ENCODE data around the gene EYA4. TPM values are rescaled to one million over a fixed set of nuclear protein-coding genes. Genes with fewer than 3 reads are reported as not detected.

EYA4 gene
- total and polyA plus RNA-seq, 7 donors = 0.01 to 8.6 (median 0.82) TPM; not detected in 2

- DNase-seq = no peak
- intact Hi-C loops (cut with DNase I) = no loop called here
- H3K27ac ChIP-seq = no peak overlapping the region
- H3K4me3 ChIP-seq = no peak overlapping the region
- no peaks in the 10 kb centered on the region for H3K36me3 ChIP-seq
- H3K27me3 ChIP-seq = no peaks in the 10 kb centered on the region
- no peak for TF ChIP-seq EP300 (IDR thresholded peaks at IDR 0.05)
- TF ChIP-seq POLR2A (IDR thresholded peaks at IDR 0.05) = no peak
- TF ChIP-seq POLR2AphosphoS5 (IDR thresholded peaks at IDR 0.05) = no peak
- TF ChIP-seq, protein P1, sequence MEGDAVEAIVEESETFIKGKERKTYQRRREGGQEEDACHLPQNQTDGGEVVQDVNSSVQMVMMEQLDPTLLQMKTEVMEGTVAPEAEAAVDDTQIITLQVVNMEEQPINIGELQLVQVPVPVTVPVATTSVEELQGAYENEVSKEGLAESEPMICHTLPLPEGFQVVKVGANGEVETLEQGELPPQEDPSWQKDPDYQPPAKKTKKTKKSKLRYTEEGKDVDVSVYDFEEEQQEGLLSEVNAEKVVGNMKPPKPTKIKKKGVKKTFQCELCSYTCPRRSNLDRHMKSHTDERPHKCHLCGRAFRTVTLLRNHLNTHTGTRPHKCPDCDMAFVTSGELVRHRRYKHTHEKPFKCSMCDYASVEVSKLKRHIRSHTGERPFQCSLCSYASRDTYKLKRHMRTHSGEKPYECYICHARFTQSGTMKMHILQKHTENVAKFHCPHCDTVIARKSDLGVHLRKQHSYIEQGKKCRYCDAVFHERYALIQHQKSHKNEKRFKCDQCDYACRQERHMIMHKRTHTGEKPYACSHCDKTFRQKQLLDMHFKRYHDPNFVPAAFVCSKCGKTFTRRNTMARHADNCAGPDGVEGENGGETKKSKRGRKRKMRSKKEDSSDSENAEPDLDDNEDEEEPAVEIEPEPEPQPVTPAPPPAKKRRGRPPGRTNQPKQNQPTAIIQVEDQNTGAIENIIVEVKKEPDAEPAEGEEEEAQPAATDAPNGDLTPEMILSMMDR (IDR thresholded peaks at IDR 0.05) = no peak
- 61 to 81% methylated on average over 2 of the region's 2 CpGs for whole genome bisulfite sequencing, 2 donors
- no peaks in the 10 kb centered on the region for H3K9me3 ChIP-seq
- H3K4me1 ChIP-seq = no peaks in the 10 kb centered on the region
Measured at GRCh38 chr6:133418108-133418507, 177.0 kb downstream of the EYA4 start.

GRCh38 chr6:133423242-133423641 lies 182.1 kb downstream of the EYA4 start:
- Histone ChIP-seq H3K27me3 (no peaks in the 10 kb centered on the region), H3K9me3 (no peaks in the 10 kb centered on the region), H3K4me3 (no peak overlapping the region), H3K27ac (no peak overlapping the region), H3K36me3 (no peaks in the 10 kb centered on the region), H3K4me1 (no peaks in the 10 kb centered on the region)
- TF ChIP-seq, protein P1 (IDR thresholded peaks at IDR 0.05) = no peak
- no peak for TF ChIP-seq EP300 (IDR thresholded peaks at IDR 0.05)
- no peak for TF ChIP-seq POLR2AphosphoS5 (IDR thresholded peaks at IDR 0.05)
- no peak for TF ChIP-seq POLR2A (IDR thresholded peaks at IDR 0.05)
- 14 to 81% methylated on average over 2 of the region's 2 CpGs for WGBS, 2 donors
- intact Hi-C loops (cut with DNase I) = no loop called here
- DNase-seq = no peak

DNA sequence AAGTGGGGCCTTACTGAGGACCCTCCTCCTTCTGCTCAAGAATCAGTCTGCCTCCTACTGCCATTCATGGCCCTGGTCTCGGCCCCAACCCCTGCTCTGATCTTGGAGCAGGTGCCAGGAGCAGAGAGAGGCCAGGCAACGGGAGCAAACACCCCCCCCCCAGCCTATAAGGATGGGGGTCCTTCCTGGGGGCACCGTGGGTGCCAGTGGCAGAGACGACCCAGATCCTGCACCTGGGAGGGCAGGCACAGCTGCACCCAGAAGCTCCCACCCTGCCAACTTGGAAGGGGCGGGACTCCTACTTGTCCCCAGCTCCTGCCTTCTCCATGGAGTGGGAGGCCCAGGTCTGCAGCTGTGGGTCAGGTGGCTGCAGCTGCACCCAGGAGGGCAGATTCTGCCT lies 183.2 kb downstream of the EYA4 start:
- WGBS, 2 donors = 85 to 87% methylated on average over 5 of the region's 5 CpGs
- no peaks in the 10 kb centered on the region for H3K27me3 ChIP-seq
- H3K9me3 ChIP-seq = no peaks in the 10 kb centered on the region
- no peak overlapping the region for H3K27ac ChIP-seq
- no peaks in the 10 kb centered on the region for H3K4me1 ChIP-seq
- TF ChIP-seq, protein P1 (IDR thresholded peaks at IDR 0.05) = no peak
- TF ChIP-seq POLR2AphosphoS5 (IDR thresholded peaks at IDR 0.05) (no peak), EP300 (IDR thresholded peaks at IDR 0.05) (no peak), POLR2A (IDR thresholded peaks at IDR 0.05) (no peak)
- H3K36me3 ChIP-seq = no peaks in the 10 kb centered on the region
- intact Hi-C loops (cut with DNase I) = no loop called here
- no peak for DNase-seq
- H3K4me3 ChIP-seq = no peak overlapping the region

DNA sequence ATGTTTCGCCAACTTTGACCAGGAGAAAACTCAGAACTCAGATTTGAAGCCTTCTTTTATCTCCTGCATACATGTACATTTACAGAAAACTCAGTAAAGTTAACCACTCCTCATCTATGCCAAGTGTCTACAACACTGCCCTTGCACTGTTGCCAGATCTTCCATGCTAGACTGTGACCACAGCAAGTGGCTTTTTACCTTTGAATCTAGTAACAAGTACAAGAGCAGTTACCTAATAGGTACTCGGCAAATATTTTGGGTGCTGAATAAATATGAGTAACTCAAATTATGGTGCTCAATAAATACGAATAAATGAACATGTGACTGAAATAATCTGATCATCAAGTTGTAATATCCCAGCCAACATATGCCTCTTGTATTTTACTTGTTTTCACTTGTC lies 184.9 kb downstream of the EYA4 start:
- Histone ChIP-seq H3K27me3 (no peaks in the 10 kb centered on the region), H3K36me3 (no peaks in the 10 kb centered on the region), H3K9me3 (no peaks in the 10 kb centered on the region), H3K4me1 (no peaks in the 10 kb centered on the region), H3K27ac (no peak overlapping the region), H3K4me3 (no peak overlapping the region)
- intact Hi-C loops (cut with DNase I) = no loop called here
- no peak for DNase-seq
- TF ChIP-seq POLR2AphosphoS5 (IDR thresholded peaks at IDR 0.05) = no peak
- TF ChIP-seq EP300 (IDR thresholded peaks at IDR 0.05) = no peak
- TF ChIP-seq, protein P1 (IDR thresholded peaks at IDR 0.05) = no peak
- WGBS, 2 donors = 83 to 92% methylated on average over 3 of the region's 3 CpGs

- no peak for DNase-seq
- no peak overlapping the region for H3K4me3 ChIP-seq
- intact Hi-C loops (cut with DNase I) = no loop called here
- H3K36me3 ChIP-seq = no peaks in the 10 kb centered on the region
- 95% methylated on average over 3 of the region's 3 CpGs for WGBS, 2 donors
- no peaks in the 10 kb centered on the region for H3K4me1 ChIP-seq
- no peaks in the 10 kb centered on the region for H3K27me3 ChIP-seq
- TF ChIP-seq POLR2AphosphoS5 (IDR thresholded peaks at IDR 0.05) (no peak), POLR2A (IDR thresholded peaks at IDR 0.05) (no peak), EP300 (IDR thresholded peaks at IDR 0.05) (no peak)
- TF ChIP-seq, protein P1 (IDR thresholded peaks at IDR 0.05) = no peak
- H3K27ac ChIP-seq = no peak overlapping the region
- H3K9me3 ChIP-seq = no peaks in the 10 kb centered on the region
Measured at GRCh38 chr6:133428295-133428694, 187.1 kb downstream of the EYA4 start.
